Activated CD4-positive, alpha-beta T cell treated with anti-CD3 and anti-CD28 coated beads for 4 hours (primary cell): ENCODE measurements around the gene MOXD1.
"Not testable (repeated sequence)": the region's sequence is repeated elsewhere in the genome, so short reads cannot be mapped to it uniquely, and the experiment has no call there.

Experiments used
- DNase-seq, 2 donors: peaks; one replicate each; pipeline ENCODE4 v3.0.0-alpha.2; 2020

MOXD1 gene

GRCh38 chr6:132275066-132275970 is 126.0 kb downstream of the MOXD1 start:
- DNase-seq = no peak

DNA sequence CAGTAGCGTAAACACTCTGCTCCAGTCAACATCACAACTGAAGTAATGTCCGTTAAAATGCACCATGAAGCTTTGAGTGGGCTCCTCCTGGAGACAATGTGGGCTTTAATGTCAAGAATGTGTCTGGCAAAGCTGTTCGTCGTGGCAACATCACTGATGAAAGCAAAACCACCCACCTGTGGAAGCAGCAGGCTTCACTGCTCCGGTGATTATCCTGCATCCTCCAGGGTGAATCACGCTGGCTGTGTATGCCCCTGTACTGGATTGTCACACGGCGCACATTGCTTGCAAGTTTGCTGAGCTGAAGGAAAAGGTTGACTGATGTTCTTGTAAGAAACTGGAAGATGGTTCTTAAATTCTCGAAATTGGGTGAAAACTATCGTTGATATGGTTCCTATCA is 128.5 kb downstream of the MOXD1 start:
- no peak for DNase-seq

GRCh38 chr6:132270726-132271402 is 130.4 kb downstream of the MOXD1 start:
- no peak for DNase-seq

GRCh38 chr6:132268666-132269065 is 132.6 kb downstream of the MOXD1 start:
- DNase-seq = not testable (repeated sequence)

GRCh38 chr6:132268209-132268608 is 133.1 kb downstream of the MOXD1 start:
- no peak for DNase-seq

DNA sequence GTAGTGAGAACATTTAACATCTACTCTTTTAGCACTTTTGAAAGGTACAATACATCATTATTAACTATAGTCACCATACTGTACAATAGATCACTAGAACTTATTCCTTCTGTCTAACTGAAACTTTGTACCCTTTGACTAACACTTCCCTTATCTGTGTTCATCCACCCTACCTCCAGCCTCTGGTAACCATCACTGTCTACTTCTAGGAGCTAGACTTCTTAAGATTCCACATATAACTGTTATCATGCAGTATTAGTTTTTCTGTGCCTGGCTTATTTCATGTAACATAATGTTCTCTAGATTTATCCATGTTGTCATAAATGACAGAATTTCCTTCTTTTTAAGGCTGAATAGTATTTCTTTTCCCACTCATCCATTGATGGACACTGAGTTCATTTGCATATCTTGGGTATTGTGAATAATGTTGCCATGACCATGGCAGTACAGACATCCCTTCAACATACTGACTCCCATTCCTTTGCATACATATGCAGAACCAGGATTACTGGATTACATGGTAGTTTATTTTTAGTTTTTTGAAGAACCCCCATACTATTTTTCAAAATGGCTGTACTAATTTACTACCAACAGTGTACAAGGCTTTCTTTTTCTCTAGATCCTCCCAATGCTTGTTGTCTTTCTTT is 135.7 kb downstream of the MOXD1 start:
- DNase-seq = no peak

DNA sequence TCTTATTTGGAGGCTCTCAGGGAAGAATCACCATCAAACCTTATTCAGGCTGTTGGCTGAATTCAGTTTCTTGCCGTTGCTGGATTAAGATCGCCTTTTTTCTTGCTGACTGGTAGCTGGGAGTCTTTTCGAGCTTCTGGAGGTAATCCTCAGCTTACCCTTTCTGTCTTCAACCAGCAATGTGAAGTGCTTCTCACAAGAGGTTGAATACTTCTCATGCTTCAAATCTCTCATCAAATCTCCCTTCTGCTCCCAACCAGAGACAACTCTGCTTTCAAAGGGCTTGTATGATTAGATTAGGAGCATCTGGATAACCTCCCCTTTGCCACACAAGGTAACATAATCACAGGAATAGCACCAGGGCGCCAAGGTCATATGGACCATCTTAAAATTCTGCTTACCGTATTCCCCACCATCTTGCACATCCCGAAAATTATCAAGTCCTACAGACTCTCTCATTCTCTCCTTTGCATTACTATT is 137.2 kb downstream of the MOXD1 start:
- no peak for DNase-seq

DNA sequence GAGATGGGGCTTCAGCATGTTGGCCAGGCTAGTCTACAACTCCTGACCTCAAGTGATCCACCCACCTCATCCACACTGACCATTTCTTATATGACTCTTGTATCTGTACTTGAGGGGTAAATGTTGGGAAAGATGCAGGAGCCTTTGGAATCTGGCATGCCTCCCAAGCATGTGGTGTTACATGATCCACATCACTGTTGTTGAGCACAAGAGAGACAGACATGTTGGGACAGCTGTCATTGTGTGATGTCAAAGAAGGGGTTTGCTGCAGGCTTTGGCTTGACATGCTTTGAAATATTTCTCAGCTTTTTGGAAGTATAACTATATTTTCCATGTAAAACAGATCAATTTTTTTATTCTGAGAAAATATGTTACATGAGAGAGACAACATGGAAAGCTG is 139.9 kb downstream of the MOXD1 start:
- DNase-seq = no peak

DNA sequence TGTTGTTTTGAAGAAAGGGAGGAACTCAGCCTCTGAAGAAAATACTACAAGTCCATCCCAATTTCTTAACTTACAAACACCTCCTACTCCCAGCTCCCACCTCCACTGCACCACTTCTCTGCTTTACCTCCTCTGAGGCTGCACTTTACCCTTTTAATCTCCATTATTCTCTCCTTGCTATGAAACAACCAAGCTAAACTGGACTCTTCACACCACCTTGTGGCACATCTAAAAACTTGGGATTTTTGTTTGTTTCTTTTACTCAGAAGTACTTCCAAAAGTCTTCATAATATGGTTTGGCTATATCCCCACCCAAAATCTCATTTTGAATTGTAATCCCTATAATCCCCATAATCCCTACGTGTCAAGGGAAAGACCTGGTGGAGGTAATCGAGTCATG is 142.2 kb downstream of the MOXD1 start:
- DNase-seq = no peak

GRCh38 chr6:132257561-132257960 is 143.7 kb downstream of the MOXD1 start:
- no peak for DNase-seq

DNA sequence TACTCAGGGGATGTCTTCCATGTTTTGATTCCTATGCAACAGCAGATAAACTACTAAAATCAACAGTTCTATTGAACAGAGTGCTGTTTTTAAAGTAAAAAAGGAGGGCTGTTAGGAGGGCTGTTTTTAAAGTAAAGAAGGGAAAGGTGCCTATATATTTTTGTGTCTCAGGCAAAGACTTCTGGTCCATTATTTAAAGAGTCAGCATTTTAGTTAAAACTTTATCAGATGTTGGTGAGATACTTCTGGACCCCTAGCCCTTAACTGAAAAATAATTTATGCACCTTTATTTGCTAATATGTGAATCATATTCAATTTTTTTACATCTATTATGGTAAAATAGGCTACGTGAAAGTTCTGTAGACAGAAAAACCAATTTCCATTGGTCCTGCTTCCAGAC is 144.8 kb downstream of the MOXD1 start:
- no peak for DNase-seq

GRCh38 chr6:132253906-132254305 is 147.4 kb downstream of the MOXD1 start:
- no peak for DNase-seq

GRCh38 chr6:132253211-132253610 is 148.1 kb downstream of the MOXD1 start:
- no peak for DNase-seq

DNA sequence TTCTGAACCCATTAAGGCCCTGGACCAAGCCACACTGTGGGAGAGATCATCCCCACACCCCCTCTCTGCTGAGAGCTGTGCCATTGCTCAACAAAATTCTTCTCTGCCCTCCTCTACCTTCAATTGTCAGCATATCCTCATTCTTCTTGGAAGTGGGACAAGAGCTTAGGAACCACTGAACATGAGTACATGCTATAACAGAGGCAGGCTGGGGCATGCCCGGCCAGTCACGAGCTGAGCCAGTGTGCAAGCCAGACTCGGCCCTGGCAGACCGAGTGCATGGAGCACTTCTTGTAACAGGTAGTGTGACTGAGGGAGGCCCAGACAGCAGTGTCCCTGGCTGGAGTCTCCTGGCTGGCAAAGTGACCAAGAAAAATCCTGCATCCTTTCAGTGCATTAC is 149.2 kb downstream of the MOXD1 start:
- no peak for DNase-seq

DNA sequence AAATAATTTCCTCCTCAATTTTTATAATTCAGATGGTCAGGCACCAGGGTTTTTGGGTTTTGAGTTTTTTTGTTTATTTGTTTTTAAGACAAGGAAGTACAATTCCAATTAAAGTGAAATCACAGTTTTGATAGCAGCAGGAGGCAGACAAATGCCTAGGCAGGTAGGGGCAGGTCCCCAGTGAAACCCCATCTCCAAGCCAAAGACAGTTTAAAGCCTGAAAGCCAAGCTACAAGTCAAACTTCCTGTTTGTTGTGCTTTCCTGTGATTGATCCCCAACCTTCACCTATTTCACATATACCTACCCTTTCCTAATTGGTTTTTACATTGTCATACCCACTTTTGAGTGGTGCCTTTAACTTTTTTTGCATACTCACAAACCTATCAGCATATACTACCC is 149.6 kb downstream of the MOXD1 start:
- no peak for DNase-seq

DNA sequence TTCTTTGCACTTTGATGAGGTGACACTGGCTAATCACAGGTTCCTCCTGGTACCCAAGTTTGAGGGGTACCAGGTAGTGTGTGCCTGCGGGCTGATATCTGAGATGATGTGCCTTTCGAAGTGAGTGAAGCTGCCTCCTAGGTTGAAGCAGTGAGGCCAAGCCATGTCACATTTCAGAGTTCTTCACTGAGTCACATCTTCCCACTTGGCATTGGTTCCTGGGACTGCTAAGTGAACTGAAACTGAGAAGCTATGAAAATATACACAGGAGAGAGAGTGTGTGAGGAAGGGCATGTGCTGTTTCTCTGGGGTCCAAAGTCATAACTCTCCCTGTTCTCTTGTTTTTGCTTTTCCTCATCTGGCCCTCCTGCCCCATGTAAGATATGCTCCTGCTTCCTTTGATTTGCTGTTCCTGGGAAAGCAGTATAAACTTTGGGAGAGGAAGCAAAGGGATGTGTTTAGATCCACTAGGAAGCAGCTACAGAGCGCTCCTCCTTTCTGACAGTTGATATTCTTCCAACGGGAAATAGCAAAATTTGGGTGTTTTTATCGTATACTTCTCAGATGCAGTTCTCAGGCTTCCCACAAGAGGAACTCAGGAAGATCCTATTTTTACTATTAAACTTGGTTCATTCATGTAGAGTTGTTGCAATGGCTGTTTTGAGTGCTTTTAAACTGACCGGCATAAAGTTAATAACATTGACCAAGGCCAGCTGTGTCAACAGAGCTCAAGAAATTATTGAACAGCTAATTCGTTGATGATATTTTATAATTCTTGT is 153.7 kb downstream of the MOXD1 start:
- DNase-seq = no peak

GRCh38 chr6:132246632-132247270 is 154.5 kb downstream of the MOXD1 start:
- no peak for DNase-seq

- DNase-seq = no peak
Observed at GRCh38 chr6:132246120-132246617, 155.1 kb downstream of the MOXD1 start.
